GM19438 (cell line): ENCODE measurements around the gene ADCY5.

Experiments used
- ATAC-seq: cut with Tn5 transposase; IDR thresholded peaks from one replicate; pipeline ENCODE4 v1.9.1; 2021; ENCODE audit warnings: low read depth; ENCODE audit not compliant: unreplicated experiment

Gene ADCY5

DNA sequence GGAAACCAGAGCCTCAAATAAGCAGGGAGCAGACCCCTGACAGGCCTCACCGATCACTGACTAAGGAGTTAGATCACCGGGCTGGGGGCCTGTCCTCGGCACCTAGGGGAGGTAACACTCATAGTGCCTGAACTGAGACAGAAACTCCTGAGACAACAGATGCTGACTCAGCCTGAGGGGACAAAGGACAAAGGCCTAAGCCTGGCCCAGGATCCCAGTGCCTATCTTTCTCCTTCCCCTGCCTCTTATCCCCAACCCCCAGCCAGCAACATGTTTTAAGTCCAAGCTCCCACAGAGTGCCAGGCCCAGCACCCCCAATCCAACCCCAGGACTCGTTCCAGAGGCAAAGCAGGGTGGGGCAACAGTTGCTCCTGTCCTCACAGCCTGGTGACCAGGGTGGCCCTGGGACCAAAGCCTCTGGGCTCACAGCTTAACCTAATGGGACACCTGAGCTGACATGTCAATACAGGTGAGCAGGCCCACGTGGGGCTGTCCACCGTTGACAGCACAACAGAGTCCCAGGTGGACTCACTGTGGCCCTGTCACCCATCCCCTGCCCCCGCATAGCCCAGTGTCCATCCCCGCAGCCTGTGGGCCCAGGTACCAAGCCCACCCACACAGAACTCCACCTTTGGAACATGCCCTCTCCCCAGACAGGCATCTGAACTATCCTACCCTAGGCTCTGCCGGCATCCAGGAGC is 37.4 kb downstream of the ADCY5 start:
- ATAC-seq: no peak

DNA sequence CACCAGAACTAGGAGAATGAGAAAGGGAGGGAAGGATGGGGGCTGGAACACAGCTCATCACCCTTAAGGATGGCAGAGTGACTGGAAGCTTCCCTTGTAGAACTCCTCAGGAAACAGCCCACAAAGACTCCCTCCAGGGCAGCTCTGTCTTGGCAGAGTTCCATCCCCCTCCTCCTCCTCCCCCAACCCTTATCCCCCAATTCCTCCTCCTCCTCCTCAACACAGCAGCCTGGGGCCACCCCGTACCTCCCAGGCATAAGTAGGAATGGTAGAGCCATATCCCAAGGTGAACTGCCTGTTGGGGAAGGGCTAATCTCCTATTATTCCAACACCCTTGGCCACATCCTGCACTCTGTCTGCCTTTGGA is 38.8 kb downstream of the ADCY5 start:
- no peak for ATAC-seq

GRCh38 chr3:123409443-123410148 is 39.3 kb downstream of the ADCY5 start:
- ATAC-seq: no peak

DNA sequence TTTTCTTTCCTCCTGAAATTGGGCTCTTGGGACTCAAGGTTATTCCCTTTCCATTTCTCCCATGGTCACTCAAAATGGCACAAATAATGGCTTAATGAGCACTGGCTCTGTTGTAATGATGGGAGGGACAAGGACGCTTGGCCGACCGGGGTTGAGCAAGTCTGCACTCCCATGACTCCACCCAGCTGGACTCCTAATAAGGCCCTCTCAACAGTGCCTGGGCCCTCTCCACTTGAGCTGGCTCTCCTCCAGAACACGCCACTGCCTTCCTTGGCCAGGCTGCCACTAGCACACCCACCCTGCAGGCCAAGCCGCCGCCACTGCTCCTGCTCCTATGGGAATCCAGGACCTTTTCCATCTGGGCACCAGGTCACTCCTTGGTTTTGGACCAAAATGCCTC is 42.3 kb downstream of the ADCY5 start:
- ATAC-seq: no peak

- no peak for ATAC-seq
These were observed 42.9 kb downstream of the ADCY5 start for GRCh38 chr3:123405936-123406510.

DNA sequence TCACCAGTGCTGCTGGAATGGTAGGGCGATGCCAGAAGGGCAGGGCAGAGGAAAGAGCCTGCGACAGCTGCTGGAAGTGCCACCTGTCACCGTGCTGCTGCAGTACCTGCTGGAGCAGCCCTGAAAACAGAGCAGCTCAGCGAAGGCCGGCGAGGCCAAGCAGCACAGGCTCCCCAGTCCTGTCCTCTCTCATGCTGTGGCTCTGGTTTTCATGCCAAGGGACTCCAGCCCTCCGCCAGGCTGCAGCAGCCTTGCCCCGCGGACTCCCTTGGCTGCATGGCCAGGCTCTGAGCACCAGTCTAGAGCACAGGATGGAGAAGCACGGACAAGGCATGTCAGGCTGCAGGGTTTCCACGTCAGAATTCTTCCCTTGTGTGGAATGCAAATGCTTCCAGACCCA is 43.9 kb downstream of the ADCY5 start:
- no peak for ATAC-seq

GRCh38 chr3:123404391-123404790 is 44.5 kb downstream of the ADCY5 start:
- ATAC-seq: no peak

DNA sequence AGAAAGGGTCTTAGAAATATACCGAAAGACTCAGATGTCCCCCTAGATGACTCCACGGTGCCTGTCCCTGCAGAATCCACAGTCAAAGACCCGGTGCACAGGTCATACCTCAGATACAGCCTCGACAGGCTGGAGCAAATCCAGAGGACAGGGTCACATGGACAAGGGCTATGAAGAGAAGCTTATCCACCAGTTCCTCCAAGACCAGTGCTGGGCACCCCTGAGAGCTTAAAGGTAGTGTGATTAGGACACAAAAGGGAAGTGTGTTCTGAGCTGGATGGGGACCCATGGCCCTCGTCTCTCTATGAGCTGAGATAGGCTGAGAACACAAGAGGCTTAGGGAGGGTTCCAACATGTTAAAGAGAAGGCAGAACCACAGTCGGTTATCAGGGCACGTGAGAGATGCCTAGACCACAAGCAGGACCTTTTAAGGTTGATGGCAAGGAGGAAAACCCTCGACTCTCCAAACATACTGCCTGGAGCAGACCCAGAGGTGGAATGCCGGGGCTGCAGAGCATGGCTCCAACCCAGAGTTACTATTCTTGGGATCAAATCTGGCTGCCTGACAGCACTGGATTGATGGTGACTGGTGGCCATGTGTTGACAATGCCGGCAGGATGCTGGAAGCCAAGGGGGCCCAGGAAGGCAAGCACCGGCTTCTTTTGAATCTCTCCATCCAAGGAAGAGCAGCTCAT is 46.9 kb downstream of the ADCY5 start:
- ATAC-seq: no peak

DNA sequence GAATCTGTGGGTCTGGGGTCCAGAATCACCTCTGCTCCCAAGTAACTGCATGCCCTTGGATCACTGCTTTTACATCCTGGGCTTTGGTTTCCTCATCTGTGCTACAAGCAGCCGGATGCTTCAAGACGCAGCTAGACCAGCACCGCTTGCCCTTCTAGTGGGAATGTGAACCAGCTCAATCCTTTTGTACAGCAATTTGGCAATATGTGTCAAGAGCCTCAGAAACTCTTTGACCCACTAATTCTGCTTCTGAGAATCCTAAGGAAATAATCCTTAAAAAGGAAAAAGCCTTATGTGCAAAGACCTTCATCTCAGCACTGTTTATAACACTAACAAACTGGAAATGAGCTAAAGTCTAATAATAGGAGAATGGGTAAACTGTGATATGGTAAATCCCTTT is 48.7 kb downstream of the ADCY5 start:
- ATAC-seq: no peak

DNA sequence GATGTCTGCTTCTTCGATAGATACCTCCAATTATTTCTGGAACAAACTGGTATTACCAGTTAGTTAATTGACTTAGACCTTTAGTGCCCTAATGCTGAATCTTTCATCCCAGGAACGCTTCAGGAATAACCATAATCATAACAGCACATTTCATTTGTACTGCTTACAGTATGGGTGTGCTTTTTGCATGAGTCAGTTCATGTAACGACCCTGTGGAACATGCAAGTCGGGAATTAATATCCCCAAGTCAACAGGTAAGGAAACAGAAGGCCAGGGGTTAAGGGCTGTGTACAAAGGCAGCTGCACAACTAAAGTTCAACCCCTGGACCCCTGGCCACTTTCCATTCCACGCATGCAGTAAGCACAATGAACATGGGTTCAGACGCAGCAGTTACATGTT is 49.2 kb downstream of the ADCY5 start:
- ATAC-seq: no peak

DNA sequence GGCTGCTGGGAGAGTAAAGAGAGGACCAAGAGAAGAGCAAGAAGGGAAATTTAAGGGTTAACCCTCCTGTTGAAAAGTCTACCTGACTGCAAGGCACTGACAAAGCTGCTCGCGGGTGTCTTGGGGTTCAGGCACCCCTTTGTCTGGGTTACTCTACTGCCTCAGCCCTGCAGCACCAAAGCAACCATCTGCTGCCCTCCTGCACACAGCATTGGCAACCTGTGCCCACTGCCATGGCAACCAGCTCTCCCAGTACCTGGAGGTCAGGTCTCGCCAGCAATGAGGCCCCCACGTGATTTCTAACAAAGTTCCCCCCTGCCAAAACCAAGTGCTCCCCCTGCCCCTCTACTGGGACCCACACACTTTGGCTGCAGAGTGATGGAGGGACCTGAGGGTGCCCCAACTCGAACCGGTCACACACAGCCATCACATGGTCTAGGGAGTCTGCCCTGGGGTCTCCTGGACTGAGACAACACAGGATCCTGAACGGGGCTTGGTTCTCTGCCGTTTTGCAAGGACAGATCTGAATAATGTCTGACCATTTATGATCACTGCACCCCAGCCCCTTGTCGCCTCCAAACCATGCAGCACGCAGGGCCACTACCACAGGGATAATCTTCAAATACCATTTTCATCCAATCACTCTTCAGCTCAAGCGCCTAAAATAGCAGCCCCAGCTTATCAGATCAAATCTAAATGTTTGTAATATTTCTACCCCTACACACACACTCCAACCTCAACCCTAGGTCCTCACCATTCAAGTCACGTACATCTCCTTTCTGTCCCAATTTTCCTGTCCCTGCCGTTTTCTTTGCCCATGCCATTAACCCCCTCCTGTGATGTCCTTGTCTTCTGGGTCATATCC is 50.7 kb downstream of the ADCY5 start:
- ATAC-seq: no peak

DNA sequence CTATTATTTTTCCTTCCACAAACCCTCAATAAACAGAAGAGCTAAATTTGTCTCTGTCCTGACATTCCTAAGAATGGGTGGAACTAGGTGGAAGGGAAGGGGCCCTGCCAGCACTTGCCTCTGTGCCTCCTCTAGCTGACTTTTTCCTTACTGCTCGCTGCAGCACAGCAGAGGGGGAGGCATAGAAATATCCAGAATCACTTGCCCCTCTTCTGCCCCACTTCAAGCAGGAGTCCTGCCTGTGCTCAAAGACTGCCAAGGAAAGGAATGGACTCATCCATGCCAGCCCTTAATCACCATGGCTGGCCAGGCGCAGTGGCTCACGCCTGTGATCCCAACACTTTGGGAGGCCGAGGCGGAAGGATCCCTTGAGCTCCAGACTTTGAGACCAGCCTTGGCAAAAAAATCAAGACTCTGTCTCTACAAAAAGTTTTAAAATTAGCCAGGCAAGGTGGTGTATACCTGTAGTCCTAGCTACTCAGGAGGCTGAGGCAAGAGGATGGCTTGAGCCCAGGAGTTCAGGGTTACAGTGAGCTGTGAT is 51.8 kb downstream of the ADCY5 start:
- no peak for ATAC-seq

GRCh38 chr3:123396171-123397049 is 52.5 kb downstream of the ADCY5 start:
- no peak for ATAC-seq

GRCh38 chr3:123395235-123395634 is 53.7 kb downstream of the ADCY5 start:
- no peak for ATAC-seq

GRCh38 chr3:123394391-123395020 is 54.4 kb downstream of the ADCY5 start:
- no peak for ATAC-seq

DNA sequence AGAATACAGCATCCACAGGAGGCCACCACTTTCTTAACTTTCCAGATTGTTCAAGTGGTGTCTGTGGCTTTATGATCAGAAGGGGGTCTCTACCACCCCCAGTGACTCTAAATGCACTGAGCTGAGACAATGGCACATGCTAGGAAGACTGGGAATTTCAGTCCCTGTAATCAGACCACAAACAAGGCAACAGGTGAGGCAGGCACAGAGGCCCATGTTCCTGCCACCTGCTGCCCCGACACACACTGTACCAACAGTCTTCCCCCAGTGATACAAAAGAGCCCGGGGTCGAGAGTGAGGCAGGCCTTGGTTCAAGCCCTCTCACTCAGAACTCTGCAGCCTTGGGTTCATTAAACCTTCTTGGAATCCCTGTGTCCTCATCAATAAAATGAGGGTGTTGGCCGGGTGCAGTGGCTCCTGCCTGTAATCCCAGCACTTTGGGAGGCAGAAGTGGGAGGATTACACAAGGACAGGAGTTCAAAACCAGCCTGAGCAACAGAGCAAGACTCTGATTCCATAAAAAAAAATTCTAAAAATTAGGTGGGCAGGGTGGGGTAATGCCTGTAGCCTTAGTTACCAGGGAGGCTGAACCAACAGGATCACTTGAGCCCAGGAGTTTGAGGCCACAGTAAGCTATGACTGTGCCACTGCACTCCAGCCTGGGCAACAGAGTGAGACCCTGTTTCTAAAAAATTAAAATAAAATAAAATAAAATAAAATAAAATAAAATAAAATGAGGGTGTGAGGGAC is 55.8 kb downstream of the ADCY5 start:
- ATAC-seq: no peak

DNA sequence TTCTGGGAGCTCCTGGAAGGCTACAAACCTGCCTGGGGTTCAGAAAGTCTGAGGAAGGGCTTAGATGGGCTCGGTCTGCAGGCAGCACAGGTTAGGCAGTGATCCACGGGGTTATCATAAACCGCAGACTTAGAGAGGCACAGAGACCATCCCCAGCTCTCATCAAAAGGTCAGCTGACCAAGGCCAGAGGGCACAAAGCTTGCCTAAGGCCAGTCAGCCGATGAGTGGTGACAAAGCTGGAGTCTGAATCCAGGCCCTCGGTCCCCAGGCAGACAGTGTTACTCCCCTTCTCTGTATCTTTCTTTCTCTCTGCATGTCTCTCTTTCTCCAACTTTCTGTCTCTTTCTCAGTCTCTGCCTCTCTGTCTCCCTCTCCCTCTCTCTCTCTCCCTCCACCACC is 56.5 kb downstream of the ADCY5 start:
- no peak for ATAC-seq
